Mesendoderm (in vitro differentiated cells): Measurements from ENCODE around the gene GFRA1.

ENCODE experiments used
- DNase-seq: peaks from one replicate; pipeline ENCODE4 v3.0.0; 2013
- H2AK5ac ChIP-seq: 2 replicates; pipeline ENCODE4 v1.6.1; 2013; ENCODE audit warnings: low read length, inconsistent platforms
- H2BK120ac ChIP-seq: 2 replicates; pipeline ENCODE4 v1.6.1; 2013; ENCODE audit warnings: low read depth, mild to moderate bottlenecking, low read length, moderate library complexity, mixed read lengths
- H2BK15ac ChIP-seq: replicated peaks from 2 replicates; pipeline ENCODE4 v1.6.1; 2013; ENCODE audit warnings: low read depth, mild to moderate bottlenecking, moderate library complexity
- H2BK5ac ChIP-seq: 2 replicates; pipeline ENCODE4 v1.6.1; 2013; ENCODE audit warnings: low read length, inconsistent platforms
- H3K18ac ChIP-seq: 2 replicates; pipeline ENCODE4 v1.6.1; 2013; ENCODE audit warnings: mild to moderate bottlenecking, low read length, mixed read lengths
- H3K23ac ChIP-seq: one replicate; pipeline ENCODE4 v1.6.1; 2013; ENCODE audit warnings: low read length
- H3K27ac ChIP-seq: 2 replicates; pipeline ENCODE4 v1.5.1; 2013; ENCODE audit warnings: low read depth, mild to moderate bottlenecking, inconsistent platforms, low read length, moderate library complexity
- H3K27me3 ChIP-seq: 2 replicates; pipeline ENCODE4 v1.6.1; 2013; ENCODE audit warnings: low read length, control low read depth, mild to moderate bottlenecking, inconsistent platforms; ENCODE audit not compliant: insufficient read depth, poor library complexity
- H3K36me3 ChIP-seq: 2 replicates; pipeline ENCODE4 v1.6.1; 2013; ENCODE audit warnings: low read length, inconsistent platforms; ENCODE audit not compliant: control insufficient read depth, insufficient read depth
- H3K4ac ChIP-seq: one replicate; pipeline ENCODE4 v1.6.1; 2013; ENCODE audit warnings: low read depth, mild to moderate bottlenecking, low read length, moderate library complexity
- H3K4me1 ChIP-seq: 2 replicates; pipeline ENCODE4 v1.6.1; 2013; ENCODE audit warnings: low read depth, low read length, inconsistent platforms; ENCODE audit not compliant: control insufficient read depth
- H3K4me2 ChIP-seq: 2 replicates; pipeline ENCODE4 v1.6.1; 2013; ENCODE audit warnings: low read length
- H3K4me3 ChIP-seq: 2 replicates; pipeline ENCODE4 v1.5.1; 2013; ENCODE audit warnings: mild to moderate bottlenecking, low read length
- H3K56ac ChIP-seq: one replicate; pipeline ENCODE4 v1.6.1; 2013; ENCODE audit warnings: low read length
- H3K79me1 ChIP-seq: 2 replicates; pipeline ENCODE4 v1.6.1; 2013; ENCODE audit warnings: low read length, inconsistent platforms
- H3K79me2 ChIP-seq: 2 replicates; pipeline ENCODE4 v1.6.1; 2013; ENCODE audit warnings: mild to moderate bottlenecking, low read length; ENCODE audit not compliant: control insufficient read depth, insufficient read depth
- H3K9ac ChIP-seq: 2 replicates; pipeline ENCODE4 v1.6.1; 2013; ENCODE audit warnings: low read length, inconsistent platforms
- H4K5ac ChIP-seq: one replicate; pipeline ENCODE4 v1.6.1; 2013; ENCODE audit warnings: low read length
- H4K8ac ChIP-seq: one replicate; pipeline ENCODE4 v1.6.1; 2013; ENCODE audit warnings: low read depth, mild to moderate bottlenecking, control low read depth, low read length, moderate library complexity
- WGBS: extraction: QIAGEN DNeasy Blood & Tissue Kit; methylation state at CpG from one replicate; pipeline ENCODE4 v1.1.7; 2013; ENCODE audit warnings: low lambda C conversion rate, missing lambda C conversion rate; ENCODE audit not compliant: insufficient coverage; ENCODE audit errors: extremely low coverage; 5-methylcytosine and 5-hydroxymethylcytosine counted together

The GFRA1 gene

GRCh38 chr10:116269619-116270018, 3.4 kb downstream of the GFRA1 start:
- Histone ChIP-seq H2AK5ac (no peak overlapping the region), H3K27ac (no peak overlapping the region), H3K27me3 (peaks cover 20% of the 10 kb centered on the region), H3K79me1 (no peaks in the 10 kb centered on the region), H3K36me3 (no peaks in the 10 kb centered on the region), H3K4me2 (no peak overlapping the region), H3K4ac (no peak overlapping the region), H3K4me1 (no peaks in the 10 kb centered on the region), H3K9ac (no peak overlapping the region), H3K23ac (no peak overlapping the region), H3K79me2 (no peaks in the 10 kb centered on the region), H3K4me3 (no peak overlapping the region), H2BK15ac (no peak overlapping the region), H4K5ac (no peak overlapping the region), H3K56ac (no peak overlapping the region), H2BK5ac (no peak overlapping the region), H4K8ac (no peak overlapping the region), H3K18ac (no peak overlapping the region), H2BK120ac (no peak overlapping the region)
- DNase-seq: no peak
- WGBS: no CpG with 5 or more reads among the region's 6 CpGs

GRCh38 chr10:116268976-116269375, 4.0 kb downstream of the GFRA1 start:
- Histone ChIP-seq H3K9ac (no peak overlapping the region), H3K4me3 (no peak overlapping the region), H3K36me3 (no peaks in the 10 kb centered on the region), H3K27me3 (peaks cover 19% of the 10 kb centered on the region), H3K4me1 (no peaks in the 10 kb centered on the region), H3K79me1 (no peaks in the 10 kb centered on the region), H4K8ac (no peak overlapping the region), H3K27ac (no peak overlapping the region), H2BK15ac (no peak overlapping the region), H3K4ac (no peak overlapping the region), H4K5ac (no peak overlapping the region), H2BK120ac (no peak overlapping the region), H3K56ac (no peak overlapping the region), H3K23ac (no peak overlapping the region), H3K18ac (no peak overlapping the region), H3K79me2 (no peaks in the 10 kb centered on the region), H2AK5ac (no peak overlapping the region), H2BK5ac (no peak overlapping the region), H3K4me2 (no peak overlapping the region)
- WGBS: 100% methylated on average over 1 of the region's 3 CpGs
- DNase-seq: no peak

GRCh38 chr10:116265686-116266085, 7.3 kb downstream of the GFRA1 start:
- WGBS: no CpG with 5 or more reads among the region's 10 CpGs
- no peaks in the 10 kb centered on the region for H3K4me1 ChIP-seq
- no peak for DNase-seq
- no peak overlapping the region for H2AK5ac ChIP-seq
- peaks cover 4% of the 10 kb centered on the region for H3K27me3 ChIP-seq
- H3K56ac ChIP-seq: no peak overlapping the region
- H3K23ac ChIP-seq: no peak overlapping the region
- H3K36me3 ChIP-seq: no peaks in the 10 kb centered on the region
- H4K8ac ChIP-seq: no peak overlapping the region
- no peak overlapping the region for H3K4me3 ChIP-seq
- no peaks in the 10 kb centered on the region for H3K79me2 ChIP-seq
- no peak overlapping the region for H3K9ac ChIP-seq
- H3K18ac ChIP-seq: no peak overlapping the region
- H2BK5ac ChIP-seq: no peak overlapping the region
- no peak overlapping the region for H4K5ac ChIP-seq
- no peaks in the 10 kb centered on the region for H3K79me1 ChIP-seq
- no peak overlapping the region for H3K4me2 ChIP-seq
- no peak overlapping the region for H3K4ac ChIP-seq
- H2BK15ac ChIP-seq: no peak overlapping the region
- H2BK120ac ChIP-seq: no peak overlapping the region
- no peak overlapping the region for H3K27ac ChIP-seq

GRCh38 chr10:116263870-116264655, 8.9 kb downstream of the GFRA1 start:
- H4K5ac ChIP-seq: no peak overlapping the region
- H2AK5ac ChIP-seq: no peak overlapping the region
- H2BK120ac ChIP-seq: no peak overlapping the region
- H3K36me3 ChIP-seq: no peaks in the 10 kb centered on the region
- no peaks in the 10 kb centered on the region for H3K79me1 ChIP-seq
- H3K18ac ChIP-seq: no peak overlapping the region
- no peak overlapping the region for H3K9ac ChIP-seq
- no peaks in the 10 kb centered on the region for H3K4me1 ChIP-seq
- WGBS: no CpG with 5 or more reads among the region's 7 CpGs
- no peak overlapping the region for H3K4me2 ChIP-seq
- no peaks in the 10 kb centered on the region for H3K79me2 ChIP-seq
- no peak overlapping the region for H4K8ac ChIP-seq
- no peak overlapping the region for H2BK15ac ChIP-seq
- no peaks in the 10 kb centered on the region for H3K27me3 ChIP-seq
- no peak overlapping the region for H3K23ac ChIP-seq
- no peak overlapping the region for H3K4me3 ChIP-seq
- H2BK5ac ChIP-seq: no peak overlapping the region
- H3K56ac ChIP-seq: no peak overlapping the region
- DNase-seq: no peak
- no peak overlapping the region for H3K27ac ChIP-seq
- no peak overlapping the region for H3K4ac ChIP-seq

GRCh38 chr10:116262678-116263077, 10.3 kb downstream of the GFRA1 start:
- H3K79me1 ChIP-seq: no peaks in the 10 kb centered on the region
- H3K36me3 ChIP-seq: no peaks in the 10 kb centered on the region
- no peaks in the 10 kb centered on the region for H3K79me2 ChIP-seq
- no peak overlapping the region for H3K56ac ChIP-seq
- no CpG with 5 or more reads among the region's 3 CpGs for WGBS
- H3K4me1 ChIP-seq: no peaks in the 10 kb centered on the region
- no peak overlapping the region for H2BK120ac ChIP-seq
- no peak overlapping the region for H3K9ac ChIP-seq
- no peaks in the 10 kb centered on the region for H3K27me3 ChIP-seq
- H3K4ac ChIP-seq: no peak overlapping the region
- no peak overlapping the region for H3K27ac ChIP-seq
- H3K18ac ChIP-seq: no peak overlapping the region
- no peak overlapping the region for H4K5ac ChIP-seq
- no peak overlapping the region for H2BK15ac ChIP-seq
- no peak overlapping the region for H2AK5ac ChIP-seq
- no peak overlapping the region for H4K8ac ChIP-seq
- no peak overlapping the region for H3K4me2 ChIP-seq
- DNase-seq: no peak
- H3K4me3 ChIP-seq: no peak overlapping the region
- no peak overlapping the region for H3K23ac ChIP-seq
- no peak overlapping the region for H2BK5ac ChIP-seq

GRCh38 chr10:116260599-116260998, 12.4 kb downstream of the GFRA1 start:
- Histone ChIP-seq H3K4ac (no peak overlapping the region), H3K36me3 (no peaks in the 10 kb centered on the region), H3K23ac (no peak overlapping the region), H3K9ac (no peak overlapping the region), H2BK5ac (no peak overlapping the region), H4K5ac (no peak overlapping the region), H2BK120ac (no peak overlapping the region), H3K27me3 (no peaks in the 10 kb centered on the region), H3K4me1 (no peaks in the 10 kb centered on the region), H2AK5ac (no peak overlapping the region), H3K79me1 (no peaks in the 10 kb centered on the region), H3K79me2 (no peaks in the 10 kb centered on the region), H3K56ac (no peak overlapping the region), H3K18ac (no peak overlapping the region), H4K8ac (no peak overlapping the region), H3K4me2 (no peak overlapping the region), H2BK15ac (no peak overlapping the region), H3K27ac (no peak overlapping the region), H3K4me3 (no peak overlapping the region)
- WGBS: no CpG with 5 or more reads among the region's 2 CpGs
- DNase-seq: no peak
